Tongue (tissue), 2 donors: Measurements from ENCODE around the gene PPP1R1A. TPM values are rescaled to one million over a fixed set of nuclear protein-coding genes. Genes with fewer than 3 reads are reported as not detected.
A peak's percentile ranks its signal among the peaks of the same experiment; 100 is the strongest.

Experiments
- DNase-seq: peaks from one replicate; pipeline ENCODE4 v3.0.0-alpha.2; 2015
- total RNA-seq: library from RNA; depleted of rRNA; stranded (reverse); fragments of >200 nt; gene quantifications from one replicate; pipeline ENCODE4 v1.2.3, GENCODE V29; 2014

PPP1R1A gene
- total RNA-seq, 1 donor from 2014 or later, result 10.8 TPM

DNA sequence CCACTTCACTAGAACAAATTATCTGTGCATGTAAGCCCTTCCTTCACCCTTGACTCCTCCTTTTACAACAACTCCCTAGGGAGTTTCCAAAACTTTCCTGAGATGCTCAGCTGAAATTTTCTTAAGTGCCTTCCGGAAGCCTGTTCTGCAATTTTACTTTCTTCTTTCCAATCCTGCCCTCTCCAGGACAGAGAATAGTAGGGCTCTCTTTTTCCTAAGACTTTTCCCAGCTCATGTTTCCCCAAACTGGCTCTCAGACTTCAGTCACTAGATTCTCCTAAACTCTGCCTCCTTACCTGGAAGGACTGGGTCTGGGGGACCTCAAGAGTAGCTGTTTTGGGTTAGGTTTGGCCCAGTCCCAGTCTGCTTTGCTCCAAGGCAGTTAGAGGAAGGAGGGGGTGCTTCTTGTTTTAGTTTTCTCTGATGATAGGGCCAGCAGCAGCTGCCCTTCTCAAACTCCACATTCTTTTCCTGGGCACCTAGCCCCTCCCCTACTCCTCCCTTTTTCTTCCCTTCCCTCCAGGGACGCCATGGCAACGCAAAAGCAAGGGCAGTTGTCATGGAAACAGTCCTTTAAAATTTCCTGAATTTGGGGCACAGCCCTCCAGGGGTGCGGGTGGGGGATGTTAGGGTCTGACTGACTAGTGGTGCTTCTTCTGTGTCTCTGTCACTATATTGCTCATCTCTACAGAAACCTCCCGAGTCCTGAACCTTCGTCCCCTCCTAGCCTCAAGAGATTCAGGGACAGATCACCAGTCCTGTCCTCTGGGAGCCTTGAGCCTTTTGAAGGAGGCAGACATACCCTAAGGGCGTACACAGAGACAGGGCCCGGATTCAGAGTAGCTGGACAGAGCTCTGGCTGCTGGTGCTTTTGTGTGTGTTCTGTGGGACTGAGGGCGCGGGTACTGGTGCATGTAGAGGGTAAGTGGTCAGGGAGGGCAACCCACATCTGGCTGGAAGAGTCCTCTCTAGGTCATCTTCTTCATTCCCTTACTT, 17.0 kb downstream of the PPP1R1A start:
- DNase-seq, result peak; percentile 53

DNA sequence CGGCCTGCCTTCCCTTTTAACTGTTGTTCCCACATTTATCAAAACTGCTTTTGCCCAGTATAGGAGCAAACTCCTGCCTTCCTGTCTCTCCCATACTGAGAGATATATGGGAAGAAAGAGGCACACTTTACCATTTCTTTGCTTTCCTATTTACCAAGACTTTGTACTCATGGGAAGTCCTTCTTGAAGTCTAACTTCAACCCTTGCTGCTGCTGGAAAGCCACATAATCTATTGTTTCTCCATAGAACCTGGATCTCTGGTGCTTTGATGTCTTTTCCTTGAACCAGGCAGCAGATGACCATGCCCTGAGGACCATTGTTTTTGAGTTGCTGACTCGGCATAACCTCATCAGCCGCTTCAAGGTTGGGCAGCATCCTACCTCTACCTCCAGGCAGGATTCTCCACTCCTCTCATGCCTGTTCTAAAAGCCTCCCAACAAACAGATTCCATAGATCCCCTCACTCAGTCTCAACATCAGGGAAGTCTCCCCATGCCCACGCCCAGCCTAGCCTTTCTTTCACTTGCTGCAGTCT, 18.4 kb downstream of the PPP1R1A start:
- DNase-seq, result no peak

DNA sequence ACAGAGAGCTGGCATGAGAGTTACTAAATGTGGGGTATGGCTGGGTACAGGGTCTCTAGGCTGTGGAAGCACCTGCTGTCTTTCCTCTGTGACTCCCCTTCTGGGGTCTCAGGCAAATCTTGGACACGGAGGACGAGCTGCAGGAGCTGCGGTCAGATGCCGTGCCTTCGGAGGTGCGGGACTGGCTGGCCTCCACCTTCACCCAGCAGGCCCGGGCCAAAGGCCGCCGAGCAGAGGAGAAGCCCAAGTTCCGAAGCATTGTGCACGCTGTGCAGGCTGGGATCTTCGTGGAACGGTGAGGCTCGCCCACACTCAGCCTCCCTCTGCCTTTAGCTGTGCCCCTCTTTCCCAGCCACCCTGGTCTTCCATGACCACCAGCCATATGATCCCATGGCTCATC, 19.4 kb downstream of the PPP1R1A start:
- DNase-seq, result no peak

DNA sequence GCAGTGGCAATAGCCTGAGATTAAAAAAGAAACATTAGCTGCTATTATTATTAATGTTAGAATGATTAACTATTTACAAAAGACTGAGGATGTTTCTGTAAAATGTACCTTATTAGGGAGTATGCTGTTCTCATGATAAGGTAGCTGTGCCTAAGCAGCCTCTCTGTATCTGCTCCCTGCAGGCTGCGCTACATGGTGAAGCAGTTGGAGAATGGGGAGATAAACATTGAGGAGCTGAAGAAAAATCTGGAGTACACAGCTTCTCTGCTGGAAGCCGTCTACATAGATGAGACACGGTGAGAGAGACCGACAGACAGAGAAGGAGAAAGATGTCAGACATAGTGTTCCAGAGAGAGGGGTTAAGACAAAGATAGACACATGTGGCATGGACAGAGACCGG, 21.7 kb downstream of the PPP1R1A start:
- no peak for DNase-seq

- peak; percentile 58 for DNase-seq
Observed at GRCh38 chr12:54565986-54566544, 22.4 kb downstream of the PPP1R1A start.

DNA sequence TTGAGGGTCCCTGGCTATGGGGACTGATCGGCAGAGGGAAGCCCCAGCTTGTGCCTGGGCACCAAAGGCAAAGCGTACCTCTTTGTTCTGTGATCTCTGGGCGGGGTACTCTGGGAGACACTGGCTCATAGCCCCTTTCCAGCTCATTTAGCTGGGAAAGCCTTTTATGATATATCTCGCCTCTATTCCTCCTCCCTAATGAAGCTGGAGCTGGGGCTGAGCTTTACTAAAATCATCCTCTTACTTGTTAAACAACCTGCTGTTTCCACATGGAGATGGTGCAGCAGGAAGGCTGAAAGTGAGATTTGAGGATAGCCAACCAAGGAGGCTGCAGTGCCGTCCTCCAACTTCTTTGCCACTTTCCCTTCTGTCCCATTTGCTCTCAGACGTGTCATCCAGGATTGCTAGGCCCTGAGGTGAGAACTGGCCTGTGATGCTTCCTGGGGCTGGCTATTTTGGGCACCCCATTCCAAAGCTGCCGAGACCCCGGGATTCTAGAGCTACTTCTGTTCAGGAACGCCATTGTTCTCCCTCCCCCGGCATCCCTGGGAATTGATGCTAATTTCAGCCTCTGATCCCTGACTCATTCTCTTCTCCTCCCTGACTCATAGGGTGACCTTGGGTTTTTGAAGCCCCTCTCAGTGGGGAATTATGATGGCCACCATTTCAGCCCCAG, 23.0 kb downstream of the PPP1R1A start:
- DNase-seq, result no peak

DNA sequence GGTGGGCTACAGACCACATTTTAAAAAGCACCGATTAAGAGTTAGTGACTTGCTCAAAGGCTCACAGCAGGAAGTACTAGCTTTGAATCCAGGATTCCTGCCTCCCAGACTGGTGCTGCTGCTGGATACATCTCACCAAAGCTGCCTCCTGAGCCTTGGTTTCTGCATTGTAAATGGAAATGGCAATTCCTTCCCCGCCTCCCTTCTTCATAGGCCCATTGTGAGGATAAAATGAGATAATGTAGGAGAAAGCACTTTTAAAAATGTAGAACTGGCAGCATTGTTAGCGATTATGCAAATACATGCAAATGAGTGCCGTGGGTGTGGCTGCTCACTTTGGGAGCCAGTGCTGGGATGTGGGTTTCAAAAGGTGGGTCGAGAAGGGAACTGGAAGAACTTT, 23.7 kb downstream of the PPP1R1A start:
- DNase-seq, result no peak

GRCh38 chr12:54563787-54564186, 24.7 kb downstream of the PPP1R1A start:
- no peak for DNase-seq

GRCh38 chr12:54562750-54563356, 25.6 kb downstream of the PPP1R1A start:
- peak; percentile 27 for DNase-seq

DNA sequence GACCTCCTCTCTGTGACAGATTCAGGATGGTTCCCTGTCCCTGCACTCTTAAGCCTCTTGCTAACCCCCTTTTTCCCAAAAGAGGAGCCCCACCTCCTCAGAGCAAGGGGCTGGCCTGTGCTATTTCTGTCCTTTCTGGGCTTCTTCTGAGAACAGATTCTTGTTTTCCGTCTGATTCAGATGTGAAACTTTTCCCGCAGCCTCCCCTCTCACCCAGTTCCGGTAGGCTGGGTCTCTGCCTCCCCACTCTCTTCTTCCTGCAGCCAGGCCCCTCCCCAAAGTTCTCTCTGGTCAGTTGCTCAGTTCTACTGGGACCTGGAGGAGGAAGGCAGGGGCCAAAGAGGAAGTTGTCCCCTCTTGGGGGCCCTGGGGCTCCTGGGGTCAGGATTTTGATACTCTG, 27.3 kb downstream of the PPP1R1A start:
- DNase-seq, result peak; percentile 62

- DNase-seq, result peak; percentile 98
Observed at GRCh38 chr12:54560374-54560858, 28.0 kb downstream of the PPP1R1A start.

DNA sequence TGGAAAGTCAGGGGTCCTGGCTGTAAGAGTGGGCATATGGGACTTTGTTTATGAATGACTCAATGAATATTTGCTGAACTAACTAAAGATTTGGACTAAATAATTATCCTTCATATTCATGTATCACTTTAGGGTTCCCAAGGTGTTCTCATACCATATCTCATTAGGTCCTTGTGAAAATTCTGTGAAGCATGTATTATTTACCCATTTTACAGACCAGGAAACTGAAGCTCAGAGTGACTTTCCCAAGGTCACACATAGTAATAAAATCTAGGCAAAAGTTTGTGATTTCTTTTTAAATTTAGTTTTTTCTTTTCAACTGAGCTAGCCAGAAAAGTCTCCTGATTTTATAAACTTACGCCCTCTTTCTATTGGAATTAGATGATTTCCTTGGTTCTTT, 29.7 kb downstream of the PPP1R1A start:
- DNase-seq, result no peak

DNA sequence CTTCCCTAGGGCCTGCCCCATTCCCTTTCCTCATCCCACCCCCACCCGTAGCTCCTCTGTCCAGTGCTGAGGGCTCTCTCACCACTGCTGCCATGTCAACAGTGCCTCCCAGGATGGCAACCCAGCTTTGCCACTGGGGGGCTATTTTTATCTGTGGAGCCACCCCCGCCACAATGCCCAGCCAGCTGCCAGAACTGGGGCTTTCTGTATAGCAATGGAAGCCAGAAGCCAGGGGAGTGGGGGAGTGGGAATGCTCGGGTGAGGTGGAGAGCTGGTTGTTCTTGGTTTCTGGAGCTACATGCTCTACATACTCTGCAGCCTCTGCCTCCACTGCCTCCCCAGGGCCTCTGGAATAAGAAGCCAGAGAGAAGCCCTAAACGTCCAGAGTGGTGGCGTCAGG, 30.1 kb downstream of the PPP1R1A start:
- DNase-seq, result no peak

DNA sequence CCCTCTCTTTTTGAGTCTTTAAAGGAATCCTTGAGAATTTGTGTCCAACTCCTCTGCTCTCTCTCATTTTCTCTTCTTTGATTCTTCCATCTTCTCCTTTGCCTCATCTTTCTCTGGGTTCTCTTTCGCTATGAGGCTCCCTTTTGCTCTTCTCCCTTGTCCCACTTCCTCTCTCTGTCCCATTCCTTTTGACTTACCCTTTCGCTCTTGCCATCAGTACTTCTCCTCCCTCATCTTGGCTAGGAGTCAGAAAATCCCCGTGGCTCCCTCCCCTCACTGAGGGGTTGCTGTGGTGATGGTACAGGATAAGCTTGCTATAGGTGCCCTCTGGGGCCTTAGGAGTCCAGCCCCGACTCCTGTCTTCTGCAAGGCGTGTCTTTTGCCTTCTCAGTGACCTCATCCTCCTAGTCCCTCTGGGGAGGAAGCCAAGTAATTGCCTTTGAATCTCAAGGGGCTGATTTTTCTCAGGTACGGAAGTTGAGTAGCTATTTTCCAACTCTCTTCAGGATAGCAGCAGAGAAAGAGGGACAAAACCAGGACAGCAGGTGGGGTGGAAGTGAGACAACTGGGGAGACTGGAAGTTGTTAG, 32.7 kb downstream of the PPP1R1A start:
- DNase-seq, result no peak

DNA sequence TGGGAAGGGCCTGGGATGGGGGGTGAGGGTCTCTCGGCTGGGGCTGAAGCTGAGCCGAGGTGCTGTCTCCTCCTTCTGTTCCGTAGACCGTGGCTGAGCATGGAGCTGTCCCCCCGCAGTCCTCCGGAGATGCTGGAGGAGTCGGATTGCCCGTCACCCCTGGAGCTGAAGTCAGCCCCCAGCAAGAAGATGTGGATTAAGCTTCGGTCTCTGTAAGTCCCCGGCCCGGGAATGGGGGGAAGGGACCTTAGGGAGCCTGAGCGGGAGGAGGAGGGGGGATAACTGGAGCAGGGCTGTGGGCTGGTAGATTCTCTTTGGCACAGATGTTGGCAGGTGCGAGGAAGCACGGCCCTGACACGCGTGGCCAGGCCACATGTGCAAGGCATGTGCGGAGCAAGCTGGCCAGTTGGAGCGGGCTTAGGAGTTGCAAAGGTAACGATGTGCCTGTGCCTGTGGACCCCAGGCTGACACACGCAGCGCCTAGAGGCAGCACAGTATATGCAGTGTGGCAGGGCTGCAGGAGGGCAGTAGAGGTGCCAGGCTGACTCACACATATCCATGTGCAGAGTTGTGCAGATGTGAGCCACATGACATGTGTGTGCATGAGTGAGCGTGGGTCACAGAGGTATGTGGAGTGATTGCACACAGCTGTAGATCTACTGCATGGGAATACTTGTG, 38.5 kb downstream of the PPP1R1A start:
- DNase-seq, result peak; percentile 17

- no peak for DNase-seq
Observed at GRCh38 chr12:54546511-54546910, 41.9 kb downstream of the PPP1R1A start.

- no peak for DNase-seq
Observed at GRCh38 chr12:54544743-54545142, 43.7 kb downstream of the PPP1R1A start.

- DNase-seq, result no peak
Observed at GRCh38 chr12:54543526-54543925, 44.9 kb downstream of the PPP1R1A start.

DNA sequence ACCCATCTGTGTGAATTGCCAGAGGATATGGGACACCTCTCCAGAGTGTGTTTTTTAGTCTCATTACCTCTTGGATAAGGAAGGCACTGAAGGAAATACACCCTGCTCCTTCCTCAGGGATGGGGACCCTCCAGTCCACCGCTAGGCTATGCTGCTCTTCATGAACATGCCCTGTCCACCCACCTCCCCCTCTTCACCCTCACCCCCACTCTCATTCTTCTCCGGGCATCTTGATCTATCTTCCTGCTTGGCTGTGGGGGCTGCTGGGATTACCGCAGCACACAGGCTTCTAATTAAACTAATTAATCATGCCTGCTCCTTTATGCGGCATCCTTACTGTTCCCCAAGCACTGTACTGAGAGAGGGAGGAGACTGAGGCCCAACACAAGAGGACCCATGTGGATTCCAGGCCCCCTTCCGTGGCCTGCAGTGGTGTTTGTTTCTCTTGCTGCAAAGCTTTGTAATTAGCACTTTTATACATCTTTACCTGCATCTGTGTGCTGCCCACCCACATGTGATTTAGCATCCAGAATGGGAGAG, 46.6 kb downstream of the PPP1R1A start:
- no peak for DNase-seq

GRCh38 chr12:54538136-54538700, 50.2 kb downstream of the PPP1R1A start:
- DNase-seq, result no peak

DNA sequence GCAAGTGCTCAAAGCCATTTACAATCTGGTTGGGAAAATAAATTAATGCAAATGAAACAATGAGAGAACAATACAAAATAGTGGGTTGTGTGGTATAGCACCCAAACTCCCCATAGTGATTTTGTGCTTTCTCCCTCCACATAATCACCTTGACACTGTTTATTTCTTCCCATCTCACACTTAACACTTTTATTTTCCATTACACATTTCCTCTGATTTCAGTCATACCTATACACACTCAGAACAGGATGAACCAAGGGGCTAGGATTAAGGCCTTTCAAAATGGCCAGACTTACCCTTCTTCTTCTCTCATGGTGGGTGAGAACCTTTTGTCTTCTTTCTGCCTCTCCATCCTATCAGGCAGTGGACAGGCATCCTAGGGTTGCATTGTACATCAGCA, 53.0 kb downstream of the PPP1R1A start:
- DNase-seq, result no peak
